Thyroid gland (tissue), 4 donors: ENCODE measurements around the gene MSH5. TPM values are rescaled to one million over a fixed set of nuclear protein-coding genes. Genes with fewer than 3 reads are reported as not detected.
"Not testable (repeated sequence)": the region's sequence is repeated elsewhere in the genome, so short reads cannot be mapped to it uniquely, and the experiment has no call there.

Experiments used
- DNase-seq, 2 donors: peaks; one replicate each; pipeline ENCODE4 v3.0.0-alpha.2; 2019
- H3K27ac ChIP-seq, 3 donors: fragments of 200-600 bp; sonication (generic); 1 replicate in 2 of 3; 2 replicates in 1 of 3; pipeline ENCODE4 v1.5.1; 2016 to 2019; ENCODE audit warnings: mild to moderate bottlenecking in 1 of 3, moderate library complexity in 1 of 3
- H3K27me3 ChIP-seq: fragments of 200-600 bp; sonication (generic); one replicate; pipeline ENCODE4 v1.5.1; 2019
- H3K36me3 ChIP-seq, 2 donors: fragments of 200-600 bp; sonication (generic); one replicate each; pipeline ENCODE4 v1.5.1; 2016 to 2019
- H3K4me1 ChIP-seq, 2 donors: fragments of 200-600 bp; sonication (generic); one replicate each; pipeline ENCODE4 v1.5.1; 2017 to 2019
- H3K4me3 ChIP-seq, 3 donors: fragments of 200-600 bp; sonication (generic); replicated peaks in 1 of 3; 1 replicate in 2 of 3; 2 replicates in 1 of 3; pipeline ENCODE4 v1.5.1; 2016; ENCODE audit warnings: mild to moderate bottlenecking in 1 of 3
- H3K9me3 ChIP-seq: fragments of 200-600 bp; sonication (generic); one replicate; pipeline ENCODE4 v1.5.1; 2017
- POLR2A ChIP-seq, 2 donors: fragments of 450-650 bp; IDR thresholded peaks; one replicate each; pipeline ENCODE4 v1.6.1; 2017; ENCODE audit warnings: antibody characterized with exemption in 2 of 2, mild to moderate bottlenecking in 2 of 2, moderate library complexity in 1 of 2
- WGBS, 2 donors: methylation state at CpG; one replicate each; pipeline ENCODE4 v1.1.5; 2017; 5-methylcytosine and 5-hydroxymethylcytosine counted together
- intact Hi-C: fragments of 100-400 bp; cut with DNase I; formaldehyde crosslinking; loops from one replicate; pipeline ENCODE4 v1.15.1; 2023
- total RNA-seq, 4 donors: library from RNA; depleted of rRNA; stranded (reverse); fragments of >200 nt; gene quantifications; one replicate each; pipeline ENCODE4 v1.2.3, GENCODE V29; 2016
- TF ChIP-seq, protein P1 (sequence below), 6 experiments: fragments of 200-600 bp in 3 of 6; fragments of 450-650 bp in 3 of 6; sonication (generic) in 3 of 6; IDR thresholded peaks; one replicate each; pipeline ENCODE4 v1.5.1; 2016 to 2019; ENCODE audit warnings: antibody characterized with exemption in 6 of 6, mild to moderate bottlenecking in 2 of 6, inconsistent platforms in 1 of 6, moderate library complexity in 1 of 6

The MSH5 gene
- total RNA-seq, 4 donors from 2014 or later: 5.6 to 11.2 (median 7.2) TPM

DNA sequence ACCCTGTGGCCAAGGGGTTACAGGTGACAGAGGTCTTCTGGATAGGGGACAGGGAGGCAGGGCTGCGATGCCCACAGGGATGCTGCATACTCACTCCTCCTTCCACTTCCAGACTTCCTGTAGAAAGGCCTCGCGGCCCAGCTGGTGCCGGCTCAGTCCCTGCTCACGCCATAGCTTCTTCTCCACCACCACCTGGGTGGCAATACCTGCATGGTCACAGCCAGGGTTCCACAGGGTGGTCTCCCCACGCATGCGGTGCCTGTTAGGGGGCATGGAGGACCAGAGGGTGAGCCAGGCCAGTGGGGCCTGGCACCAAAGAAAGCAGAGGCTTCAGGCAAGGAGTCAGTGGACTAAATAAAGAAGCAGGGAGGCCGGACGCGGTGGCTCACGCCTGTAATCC lies 45.7 kb downstream of the MSH5 start:
- TF ChIP-seq POLR2A (IDR thresholded peaks at IDR 0.05): no peak
- TF ChIP-seq, protein P1, sequence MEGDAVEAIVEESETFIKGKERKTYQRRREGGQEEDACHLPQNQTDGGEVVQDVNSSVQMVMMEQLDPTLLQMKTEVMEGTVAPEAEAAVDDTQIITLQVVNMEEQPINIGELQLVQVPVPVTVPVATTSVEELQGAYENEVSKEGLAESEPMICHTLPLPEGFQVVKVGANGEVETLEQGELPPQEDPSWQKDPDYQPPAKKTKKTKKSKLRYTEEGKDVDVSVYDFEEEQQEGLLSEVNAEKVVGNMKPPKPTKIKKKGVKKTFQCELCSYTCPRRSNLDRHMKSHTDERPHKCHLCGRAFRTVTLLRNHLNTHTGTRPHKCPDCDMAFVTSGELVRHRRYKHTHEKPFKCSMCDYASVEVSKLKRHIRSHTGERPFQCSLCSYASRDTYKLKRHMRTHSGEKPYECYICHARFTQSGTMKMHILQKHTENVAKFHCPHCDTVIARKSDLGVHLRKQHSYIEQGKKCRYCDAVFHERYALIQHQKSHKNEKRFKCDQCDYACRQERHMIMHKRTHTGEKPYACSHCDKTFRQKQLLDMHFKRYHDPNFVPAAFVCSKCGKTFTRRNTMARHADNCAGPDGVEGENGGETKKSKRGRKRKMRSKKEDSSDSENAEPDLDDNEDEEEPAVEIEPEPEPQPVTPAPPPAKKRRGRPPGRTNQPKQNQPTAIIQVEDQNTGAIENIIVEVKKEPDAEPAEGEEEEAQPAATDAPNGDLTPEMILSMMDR (IDR thresholded peaks at IDR 0.05): no peak
- H3K4me3 ChIP-seq: no peak overlapping the region
- no peak overlapping the region for H3K27ac ChIP-seq
- no peaks in the 10 kb centered on the region for H3K27me3 ChIP-seq
- no peaks in the 10 kb centered on the region for H3K4me1 ChIP-seq
- intact Hi-C loops: no loop called here
- DNase-seq: no peak
- 95 to 97% methylated on average over 11 of the region's 11 CpGs for WGBS, 2 donors
- H3K9me3 ChIP-seq: no peaks in the 10 kb centered on the region
- H3K36me3 ChIP-seq: peaks cover 39 to 43% of the 10 kb centered on the region in 2 donors

DNA sequence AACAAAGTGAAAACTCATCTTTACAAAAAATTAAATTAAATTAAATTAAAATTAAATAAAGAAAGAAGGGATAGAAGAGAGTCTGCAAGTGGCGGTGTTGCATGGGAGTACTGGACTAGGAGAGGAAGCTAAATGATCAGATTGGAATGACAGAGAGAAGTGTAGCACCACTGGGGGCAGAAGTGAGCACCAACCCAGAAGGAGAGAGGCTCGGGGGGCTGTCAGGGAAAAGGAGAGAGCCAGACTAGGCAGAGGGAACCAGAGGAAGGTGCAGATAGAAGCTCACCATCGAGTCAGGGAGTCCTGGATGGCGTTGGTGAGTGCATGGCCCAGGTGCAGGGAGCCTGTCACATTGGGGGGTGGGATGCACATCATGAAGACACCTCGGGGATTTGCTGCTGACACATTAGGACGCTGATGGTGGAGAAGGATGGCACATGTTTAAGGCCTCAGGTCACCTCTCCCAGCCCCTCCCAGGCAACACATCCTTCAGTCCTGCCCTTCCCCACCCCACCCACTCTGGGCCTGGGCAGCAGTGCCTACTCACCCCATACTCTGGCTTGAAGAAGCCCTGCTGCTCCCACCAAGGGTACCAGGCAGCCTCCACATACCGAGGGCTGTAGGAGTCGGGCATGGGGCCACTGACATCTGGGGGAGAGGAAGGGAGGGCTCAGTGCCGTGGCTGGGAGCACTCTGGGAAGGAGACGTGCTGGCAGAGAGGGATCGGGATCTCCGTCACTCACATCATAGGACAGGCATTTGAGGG lies 51.7 kb downstream of the MSH5 start:
- Histone ChIP-seq H3K27ac (no peak overlapping the region), H3K9me3 (no peaks in the 10 kb centered on the region), H3K4me1 (peaks cover 11 to 14% of the 10 kb centered on the region in 2 donors), H3K36me3 (no peaks in the 10 kb centered on the region), H3K27me3 (no peaks in the 10 kb centered on the region), H3K4me3 (no peak overlapping the region)
- TF ChIP-seq, protein P1 (IDR thresholded peaks at IDR 0.05): peak; percentile 8 to 65 (median 30)
- TF ChIP-seq POLR2A (IDR thresholded peaks at IDR 0.05): no peak
- WGBS, 2 donors: 67 to 78% methylated on average over 12 of the region's 12 CpGs
- intact Hi-C loops: no loop called here
- peak; percentile 44 to 46 for DNase-seq

DNA sequence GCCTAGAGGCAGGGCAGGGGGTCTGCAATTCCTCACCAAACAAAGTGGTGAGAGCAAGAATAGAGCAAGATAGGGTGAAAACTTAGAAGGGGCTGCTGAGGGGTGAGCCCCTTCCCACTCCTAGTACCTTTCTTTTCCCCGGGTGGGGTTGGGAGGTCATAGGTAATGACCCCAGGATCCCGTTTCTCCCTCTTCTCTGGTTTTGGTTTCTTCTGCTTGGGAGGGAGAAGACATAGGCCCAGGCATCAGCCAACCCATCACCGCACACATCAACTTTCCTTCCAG lies 52.2 kb downstream of the MSH5 start:
- Histone ChIP-seq H3K4me3 (no peak overlapping the region), H3K27ac (no peak overlapping the region), H3K9me3 (no peaks in the 10 kb centered on the region), H3K27me3 (no peaks in the 10 kb centered on the region), H3K4me1 (peaks cover 11 to 14% of the 10 kb centered on the region in 2 donors), H3K36me3 (no peaks in the 10 kb centered on the region)
- intact Hi-C loops: no loop called here
- WGBS, 2 donors: 93 to 94% methylated on average over 3 of the region's 3 CpGs
- TF ChIP-seq, protein P1 (IDR thresholded peaks at IDR 0.05): no peak
- TF ChIP-seq POLR2A (IDR thresholded peaks at IDR 0.05): no peak
- DNase-seq: no peak

DNA sequence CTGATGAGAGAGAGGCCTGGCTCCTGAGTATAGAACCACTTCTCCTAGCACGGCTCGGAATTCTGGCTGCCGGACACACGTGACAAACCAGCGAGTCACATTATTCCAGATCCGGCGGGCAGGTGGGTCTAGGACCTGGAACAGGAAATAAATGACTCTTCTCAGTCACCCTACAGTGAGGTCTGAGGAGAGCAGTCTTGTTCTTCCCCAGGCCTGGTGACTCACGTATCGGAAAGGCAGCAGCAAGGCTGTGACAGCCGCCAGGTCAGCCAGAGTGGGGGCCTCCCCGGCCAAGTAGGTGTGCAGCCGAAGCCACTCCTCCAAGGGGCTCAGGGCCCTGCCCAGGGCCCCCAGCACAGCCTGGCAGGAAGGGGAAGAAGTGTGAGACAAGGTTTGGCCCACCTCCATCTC lies 53.0 kb downstream of the MSH5 start:
- H3K27me3 ChIP-seq: no peaks in the 10 kb centered on the region
- no peaks in the 10 kb centered on the region for H3K9me3 ChIP-seq
- TF ChIP-seq, protein P1 (IDR thresholded peaks at IDR 0.05): no peak
- no peak for TF ChIP-seq POLR2A (IDR thresholded peaks at IDR 0.05)
- peaks cover 11 to 14% of the 10 kb centered on the region in 2 donors for H3K4me1 ChIP-seq
- 88 to 90% methylated on average over 11 of the region's 12 CpGs for WGBS, 2 donors
- DNase-seq: no peak
- no peak overlapping the region for H3K27ac ChIP-seq
- intact Hi-C loops: no loop called here
- no peak overlapping the region for H3K4me3 ChIP-seq
- H3K36me3 ChIP-seq: no peaks in the 10 kb centered on the region

DNA sequence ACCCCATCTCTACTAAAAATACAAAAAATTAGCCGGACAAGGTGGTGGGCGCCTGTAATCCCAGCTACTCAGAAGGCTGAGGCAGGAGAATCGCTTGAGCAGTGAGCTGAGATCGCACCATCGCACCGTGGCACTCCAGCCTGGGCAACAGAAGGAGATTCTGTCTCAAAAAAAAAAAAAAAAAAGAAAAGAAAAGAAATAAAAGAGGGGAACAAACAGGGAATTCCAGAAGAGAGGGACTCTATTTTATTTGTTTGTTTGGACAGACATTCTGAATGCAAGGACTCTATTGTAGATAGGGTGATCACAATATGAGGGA lies 54.1 kb downstream of the MSH5 start:
- intact Hi-C loops: not testable (repeated sequence)

More for the DNA sequence above, 54.1 kb downstream of the MSH5 start:
- H3K27me3 ChIP-seq, DNase-seq, H3K4me3 ChIP-seq, H3K36me3 ChIP-seq, H3K9me3 ChIP-seq: not testable (repeated sequence)
- WGBS, 2 donors: 80% methylated on average over 6 of the region's 6 CpGs
- peaks cover 11 to 14% of the 10 kb centered on the region in 2 donors for H3K4me1 ChIP-seq
- peak overlapping the region in 1 of 3 donors; percentile 91 for H3K27ac ChIP-seq
